BE2C (cell line): ENCODE measurements around the gene F10. TPM values are rescaled to one million over a fixed set of nuclear protein-coding genes. Genes with fewer than 3 reads are reported as not detected.

Source experiments
- DNase-seq: peaks from one replicate; pipeline ENCODE4 v3.0.0-alpha.2; 2020
- H3K27me3 ChIP-seq: fragments of 250-450 bp; sonication (Bioruptor Pico); 2 replicates; pipeline ENCODE4 v1.5.1; 2020; ENCODE audit warnings: mild to moderate bottlenecking
- H3K36me3 ChIP-seq: fragments of 250-450 bp; sonication (Bioruptor Pico); 2 replicates; pipeline ENCODE4 v1.5.1; 2020; ENCODE audit warnings: mild to moderate bottlenecking
- H3K4me1 ChIP-seq: fragments of 250-450 bp; sonication (Bioruptor Pico); 2 replicates; pipeline ENCODE4 v1.5.1; 2020
- H3K4me3 ChIP-seq: 2 replicates; pipeline ENCODE4 v1.5.1; 2011; ENCODE audit warnings: low read depth, low read length
- H3K9me3 ChIP-seq: fragments of 250-450 bp; sonication (Bioruptor Pico); 2 replicates; pipeline ENCODE4 v1.5.1; 2020
- CTCF ChIP-seq: IDR thresholded peaks from 2 replicates; pipeline ENCODE4 v1.5.1; 2012; ENCODE audit warnings: mild to moderate bottlenecking, low read depth, low read length
- polyA plus RNA-seq: library from polyadenylated mRNA; unstranded; fragments of >200 nt; gene quantifications from one replicate; pipeline ENCODE4 v1.2.1, GENCODE V29; 2012; ENCODE audit warnings: low read depth, missing spikeins; ENCODE audit not compliant: insufficient read length, insufficient read depth

Gene F10
- polyA plus RNA-seq: 3.6 TPM

DNA sequence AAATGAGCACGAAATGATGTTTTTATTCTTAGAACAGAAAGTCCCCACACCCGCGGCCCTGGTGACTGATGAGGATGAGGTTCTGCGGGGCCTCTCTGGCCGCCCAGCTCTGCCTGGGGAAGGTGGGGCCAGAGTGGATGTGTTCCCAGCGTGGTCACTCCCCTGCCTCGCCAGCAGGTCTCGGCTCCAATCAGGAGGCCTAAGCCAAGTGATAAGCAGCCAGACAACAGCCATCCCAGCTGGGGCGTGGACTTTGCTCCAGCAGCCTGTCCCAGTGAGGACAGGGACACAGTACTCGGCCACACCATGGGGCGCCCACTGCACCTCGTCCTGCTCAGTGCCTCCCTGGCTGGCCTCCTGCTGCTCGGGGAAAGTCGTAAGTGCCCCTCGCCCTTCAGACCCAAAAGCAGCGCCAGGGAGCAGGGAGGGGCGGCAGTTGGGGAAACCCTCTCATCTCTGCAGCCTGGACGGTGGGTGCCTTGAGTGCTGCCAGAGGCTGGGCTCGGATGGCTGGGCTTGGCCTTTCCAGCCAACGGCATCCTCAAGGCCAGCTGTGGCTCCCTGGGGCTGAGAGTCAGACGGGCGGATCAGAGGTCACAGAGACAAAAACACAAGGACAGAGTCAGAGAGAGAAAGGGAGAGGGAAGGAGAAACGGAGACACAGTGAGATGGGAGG, at the start of gene F10:
TSS of gene F10 (plus strand) at position 250 of the 676 bp plus-strand sequence. CDS start at position 307, 57 bp downstream.
- TF ChIP-seq CTCF: no peak

DNA sequence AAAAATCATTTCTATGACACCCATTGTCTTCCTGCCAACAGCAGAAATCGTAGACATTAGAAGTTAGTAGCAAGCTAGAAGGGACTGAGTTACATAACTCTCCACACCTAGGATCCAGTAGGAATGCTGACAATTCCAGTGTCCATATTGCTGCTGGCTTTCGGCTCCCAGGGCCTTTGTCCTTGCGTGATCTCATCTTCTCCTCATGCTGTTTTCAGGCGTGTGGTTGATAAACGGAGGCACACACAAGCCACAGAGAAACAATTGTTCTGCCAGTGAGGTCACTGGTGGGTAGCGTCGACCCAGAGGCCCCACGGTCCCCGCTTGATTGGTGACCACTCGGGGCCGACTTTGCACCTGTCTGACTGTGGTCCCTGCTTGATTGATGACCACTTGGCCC, 48.7 kb upstream of the F10 start:
- Histone ChIP-seq H3K27me3 (no peaks in the 10 kb centered on the region), H3K9me3 (no peaks in the 10 kb centered on the region), H3K36me3 (peaks cover 18% of the 10 kb centered on the region), H3K4me3 (no peak overlapping the region), H3K4me1 (no peaks in the 10 kb centered on the region; the same call in 1 of the 2 replicates)
- no peak for DNase-seq
- no peak for TF ChIP-seq CTCF

More for the DNA sequence above, at the start of gene F10:
- no peaks in the 10 kb centered on the region for H3K9me3 ChIP-seq
- H3K4me1 ChIP-seq: peaks cover 4% of the 10 kb centered on the region; the same call in 1 of the 2 replicates
- peak; percentile 76 for DNase-seq
- no peak within 1 kb of the TSS for H3K4me3 ChIP-seq
- no peaks in the 10 kb centered on the region for H3K36me3 ChIP-seq
- H3K27me3 ChIP-seq: no peaks in the 10 kb centered on the region

DNA sequence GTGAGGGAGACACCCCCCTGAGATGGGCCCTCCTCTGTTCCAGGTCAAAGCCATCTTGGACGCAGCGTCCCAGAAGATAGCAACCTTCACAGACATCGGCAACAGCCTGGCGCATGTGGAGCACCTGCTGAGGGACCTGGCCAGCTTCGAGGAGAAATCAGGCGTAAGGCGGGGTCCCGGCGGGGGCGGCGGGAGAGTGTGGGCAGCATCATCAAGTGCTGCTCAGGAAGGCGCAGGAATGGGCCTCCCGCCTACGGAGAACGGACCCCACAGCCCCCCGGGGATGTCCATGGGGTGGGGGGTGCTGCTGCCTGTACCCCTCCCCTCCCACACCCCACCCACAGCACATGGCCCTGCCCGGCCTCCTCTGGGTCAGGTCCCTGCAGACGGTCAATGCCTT, 48.2 kb upstream of the F10 start:
- H3K36me3 ChIP-seq: peaks cover 18% of the 10 kb centered on the region
- H3K27me3 ChIP-seq: no peaks in the 10 kb centered on the region
- no peak for DNase-seq
- no peak overlapping the region for H3K4me3 ChIP-seq
- H3K9me3 ChIP-seq: no peaks in the 10 kb centered on the region
- no peak for TF ChIP-seq CTCF
- no peaks in the 10 kb centered on the region; the same call in 1 of the 2 replicates for H3K4me1 ChIP-seq

- no peaks in the 10 kb centered on the region for H3K27me3 ChIP-seq
- H3K9me3 ChIP-seq: no peaks in the 10 kb centered on the region
- TF ChIP-seq CTCF: no peak
- no peaks in the 10 kb centered on the region; the same call in 1 of the 2 replicates for H3K4me1 ChIP-seq
- peaks cover 18% of the 10 kb centered on the region for H3K36me3 ChIP-seq
- H3K4me3 ChIP-seq: no peak overlapping the region
- no peak for DNase-seq
Measured at GRCh38 chr13:113074876-113075275, 47.7 kb upstream of the F10 start.

DNA sequence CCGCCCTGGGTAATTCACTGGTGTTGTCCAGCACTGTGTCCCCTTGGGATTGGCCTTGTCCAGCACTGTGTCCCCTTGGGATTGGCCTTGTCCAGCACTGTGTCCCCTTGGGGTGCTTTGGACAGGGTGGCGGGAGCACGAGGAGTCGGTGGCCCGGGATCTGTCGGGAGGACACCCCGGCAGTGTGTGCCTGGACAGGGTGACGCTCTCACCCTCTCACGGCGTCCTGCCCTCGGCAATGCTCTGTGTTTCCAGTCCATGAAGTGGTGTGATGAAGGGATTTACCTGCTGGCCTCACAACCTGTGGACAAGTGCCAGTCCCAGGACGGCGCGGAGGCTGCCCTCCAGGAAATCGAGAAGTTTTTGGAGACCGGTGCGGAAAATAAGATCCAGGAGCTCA, 46.9 kb upstream of the F10 start:
- H3K4me3 ChIP-seq: no peak overlapping the region
- H3K9me3 ChIP-seq: no peaks in the 10 kb centered on the region
- no peak for DNase-seq
- H3K36me3 ChIP-seq: peaks cover 15% of the 10 kb centered on the region
- H3K27me3 ChIP-seq: no peaks in the 10 kb centered on the region
- TF ChIP-seq CTCF: no peak
- H3K4me1 ChIP-seq: no peaks in the 10 kb centered on the region; the same call in 1 of the 2 replicates

DNA sequence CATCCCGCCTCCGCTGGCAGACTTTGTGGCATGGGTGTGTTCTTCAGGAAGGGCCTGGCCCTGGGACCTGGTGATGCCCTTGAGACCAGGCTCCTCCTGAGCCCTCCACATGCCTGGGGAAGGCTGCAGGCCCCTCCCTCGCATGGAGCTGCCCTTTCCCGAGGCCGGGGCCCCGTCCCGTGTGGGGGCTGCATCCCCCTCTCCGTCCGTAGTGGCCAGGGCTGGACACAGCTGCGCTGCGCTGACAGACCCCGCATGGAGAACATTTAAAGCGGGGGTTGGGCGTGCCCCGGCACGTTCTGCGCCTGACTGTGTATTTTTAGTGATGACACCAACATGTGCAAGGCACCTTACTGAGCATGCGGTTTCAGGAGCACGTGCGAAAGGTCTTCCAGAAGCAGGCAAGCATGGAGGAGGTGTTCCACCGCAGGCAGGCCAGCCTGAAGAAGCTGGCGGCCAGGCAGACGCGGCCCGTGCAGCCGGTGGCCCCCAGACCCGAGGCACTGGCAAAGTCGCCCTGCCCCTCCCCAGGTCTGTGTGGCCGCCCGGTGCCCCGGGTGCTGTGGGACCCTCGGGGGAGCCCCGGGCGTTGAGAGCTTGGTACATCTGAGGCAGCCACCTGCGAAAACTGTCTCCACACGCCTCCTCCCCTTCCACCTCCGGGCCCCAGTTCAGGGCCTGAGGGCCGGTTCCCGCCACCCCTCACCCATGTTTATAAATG, 45.8 kb upstream of the F10 start:
- no peaks in the 10 kb centered on the region; the same call in 1 of the 2 replicates for H3K4me1 ChIP-seq
- H3K36me3 ChIP-seq: peaks cover 15% of the 10 kb centered on the region
- peak; percentile 10 for DNase-seq
- no peak for TF ChIP-seq CTCF
- H3K9me3 ChIP-seq: no peaks in the 10 kb centered on the region
- H3K4me3 ChIP-seq: no peak overlapping the region
- H3K27me3 ChIP-seq: no peaks in the 10 kb centered on the region
